A673 (cell line): Measurements from ENCODE around the gene CALCOCO2. TPM values are rescaled to one million over a fixed set of nuclear protein-coding genes. Genes with fewer than 3 reads are reported as not detected.

Experiments used
- BruUV-seq: library from RNA; stranded (reverse); fragments of 400-500 nt; replicated peaks from 2 replicates; lab custom pipeline; 2021; lab: Mats Ljungman, UMichigan
- CTCF ChIA-PET: fragments of 300-600 bp; sonication (Branson Sonifier 250); formaldehyde crosslinking; loops from one replicate; lab custom pipeline; 2022; ENCODE audit warnings: antibody characterized with exemption; lab: Charles Lee
- POLR2A ChIA-PET: fragments of 300-600 bp; sonication (Branson Sonifier 250); formaldehyde crosslinking; loops from one replicate; lab custom pipeline; 2022; ENCODE audit warnings: antibody characterized with exemption; ENCODE audit not compliant: low non-redundant PET; lab: Charles Lee
- DNase-seq: peaks from one replicate; pipeline ENCODE4 v3.0.0-alpha.2; 2015; ENCODE audit warnings: low spot score
- H3K27ac ChIP-seq: fragments of 200-600 bp; sonication (generic); 2 replicates; pipeline ENCODE4 v1.5.1; 2016; ENCODE audit warnings: mixed run types, low read depth, mild to moderate bottlenecking, mixed read lengths, antibody characterized with exemption, low read length; ENCODE audit not compliant: poor library complexity, severe bottlenecking
- H3K27me3 ChIP-seq: fragments of 200-600 bp; sonication (generic); replicated peaks from 2 replicates; pipeline ENCODE4 v1.6.1; 2017; ENCODE audit warnings: mixed run types, low read depth, mild to moderate bottlenecking, mixed read lengths, antibody characterized with exemption, low read length; ENCODE audit not compliant: insufficient read depth, poor library complexity
- H3K36me3 ChIP-seq: fragments of 200-600 bp; sonication (generic); 2 replicates; pipeline ENCODE4 v1.6.1; 2016; ENCODE audit warnings: mixed run types, mild to moderate bottlenecking, mixed read lengths, antibody characterized with exemption, low read length; ENCODE audit not compliant: insufficient read depth, poor library complexity, severe bottlenecking
- H3K4me1 ChIP-seq: fragments of 200-600 bp; sonication (generic); 2 replicates; pipeline ENCODE4 v1.6.1; 2017; ENCODE audit warnings: mixed run types, mild to moderate bottlenecking, mixed read lengths, antibody characterized with exemption, low read length; ENCODE audit not compliant: insufficient read depth, poor library complexity, severe bottlenecking
- H3K4me3 ChIP-seq: fragments of 200-600 bp; sonication (generic); 2 replicates; pipeline ENCODE4 v1.5.1; 2016; ENCODE audit warnings: low read depth, mixed run types, mild to moderate bottlenecking, mixed read lengths, low read length; ENCODE audit not compliant: poor library complexity, severe bottlenecking
- H3K9me3 ChIP-seq: fragments of 200-600 bp; sonication (generic); 2 replicates; pipeline ENCODE4 v1.6.1; 2016; ENCODE audit warnings: mixed run types, low read depth, mild to moderate bottlenecking, mixed read lengths, antibody characterized with exemption, low read length; ENCODE audit not compliant: poor library complexity, severe bottlenecking
- CTCF ChIP-seq: fragments of 300-800, 200-600 bp; sonication (generic); conservative IDR thresholded peaks from 2 replicates; pipeline ENCODE4 v1.5.1; 2017; ENCODE audit warnings: low read depth, mild to moderate bottlenecking, antibody characterized with exemption, low read length, moderate library complexity, mixed read lengths
- EZH2 ChIP-seq: fragments of 200-600 bp; sonication (generic); IDR thresholded peaks from 2 replicates; pipeline ENCODE4 v1.6.1; 2017; ENCODE audit warnings: borderline replicate concordance, low read depth, mild to moderate bottlenecking, mixed read lengths, antibody characterized with exemption, low read length; ENCODE audit not compliant: poor library complexity, severe bottlenecking
- intact Hi-C: fragments of 100-400 bp; cut with micrococcal nuclease; formaldehyde crosslinking; loops from one replicate; pipeline ENCODE4 v1.10.0; 2022; ENCODE audit not compliant: unreplicated experiment
- total RNA-seq: library from RNA; stranded (reverse); gene quantifications from 2 replicates; pipeline ENCODE4 v1.2.3, GENCODE V29; 2021

The CALCOCO2 gene
- total RNA-seq, 1 experiment from 2014 or later = 88.4 TPM

GRCh38 chr17:48812001-48812400 lies 18.8 kb upstream of the CALCOCO2 start:
- BruUV-seq = no TSS peak
- no peak overlapping the region for H3K27ac ChIP-seq
- no peak overlapping the region for H3K4me3 ChIP-seq
- intact Hi-C loops = loop anchor here (10.0 kb wide), 1 partner anchor 223 kb away; no protein-coding TSS in a partner anchor
- peaks cover 4% of the 10 kb centered on the region for H3K4me1 ChIP-seq
- ChIA-PET POLR2A (no interaction called here), CTCF (interaction anchor here (0.6 to 5.4 kb wide), 3 partner anchors 67 to 307 kb away, joined by 3 to 82 read pairs (median 6); no protein-coding TSS in a partner anchor)
- H3K27me3 ChIP-seq = no peaks in the 10 kb centered on the region
- no peak for DNase-seq
- no peaks in the 10 kb centered on the region for H3K9me3 ChIP-seq
- no peaks in the 10 kb centered on the region for H3K36me3 ChIP-seq
- no peak for TF ChIP-seq CTCF
- TF ChIP-seq EZH2 = no peak

- ChIA-PET CTCF (interaction anchor here (0.6 to 5.4 kb wide), 7 partner anchors 9 to 476 kb away, joined by 3 to 82 read pairs (median 5); no protein-coding TSS in a partner anchor), POLR2A (interaction anchor here (0.6 kb wide), 4 partner anchors 51 to 707 kb away, joined by 3 to 13 read pairs (median 10); partner anchors contain the start of gene SNX11)
- Histone ChIP-seq H3K27ac (no peak overlapping the region), H3K4me3 (no peak overlapping the region), H3K27me3 (no peaks in the 10 kb centered on the region), H3K4me1 (peaks cover 13% of the 10 kb centered on the region), H3K36me3 (no peaks in the 10 kb centered on the region), H3K9me3 (no peaks in the 10 kb centered on the region)
- intact Hi-C loops = loop anchor here (1.0 to 10.0 kb wide), 2 partner anchors 65 to 220 kb away; no protein-coding TSS in a partner anchor
- peak; percentile 81 for DNase-seq
- TF ChIP-seq CTCF = peak; percentile 90
- TF ChIP-seq EZH2 = no peak
- no TSS peak for BruUV-seq
These were observed 16.3 kb upstream of the CALCOCO2 start for GRCh38 chr17:48814504-48814903.

GRCh38 chr17:48815311-48815710 lies 15.5 kb upstream of the CALCOCO2 start:
- Histone ChIP-seq H3K27me3 (no peaks in the 10 kb centered on the region), H3K9me3 (no peaks in the 10 kb centered on the region), H3K36me3 (no peaks in the 10 kb centered on the region), H3K27ac (no peak overlapping the region), H3K4me1 (peaks cover 13% of the 10 kb centered on the region), H3K4me3 (no peak overlapping the region)
- intact Hi-C loops = loop anchor here (10.0 kb wide), 1 partner anchor 219 kb away; no protein-coding TSS in a partner anchor
- ChIA-PET POLR2A (interaction anchor here (0.8 kb wide), 1 partner anchor 221 kb away, joined by 4 read pairs; no protein-coding TSS in a partner anchor), CTCF (interaction anchor here (1.2 to 5.4 kb wide), 2 partner anchors 64 to 217 kb away, joined by 3 to 82 read pairs; no protein-coding TSS in a partner anchor)
- TF ChIP-seq CTCF = no peak
- TF ChIP-seq EZH2 = no peak
- BruUV-seq = no TSS peak
- DNase-seq = no peak
